PC-9 (cell line): ENCODE measurements around the gene PARM1.

Source experiments
- EZH2 ChIP-seq: fragments of 200-600 bp; sonication (generic); IDR thresholded peaks from 2 replicates; pipeline ENCODE4 v1.8.0; 2017; ENCODE audit warnings: antibody characterized with exemption, low read depth
- TF ChIP-seq, protein P1 (sequence below): fragments of 200-600 bp; sonication (generic); conservative IDR thresholded peaks from 2 replicates; pipeline ENCODE4 v1.6.1; 2017; ENCODE audit warnings: mixed run types, antibody characterized with exemption, mild to moderate bottlenecking, moderate library complexity

DNA sequence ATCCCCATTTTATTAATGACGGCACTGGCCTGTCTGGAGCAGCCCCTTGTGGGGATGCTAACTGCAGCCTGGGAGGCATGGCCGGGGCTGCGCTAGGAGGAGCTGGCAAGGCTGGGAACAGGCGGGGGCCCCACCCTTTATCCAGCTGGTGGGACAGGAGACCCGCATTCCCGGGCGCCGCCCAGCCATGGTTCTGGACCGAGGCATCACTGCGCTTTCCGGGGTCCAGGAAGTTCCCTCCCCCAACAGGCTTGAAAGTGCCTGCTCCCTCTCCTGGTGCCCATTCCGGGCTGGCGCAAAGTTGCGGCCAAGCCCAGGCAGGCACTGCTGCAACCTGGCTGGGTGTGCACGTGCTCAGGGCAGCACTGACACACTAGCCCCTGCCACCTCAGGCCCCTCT, 124.5 kb downstream of the PARM1 start:
- TF ChIP-seq, protein P1, sequence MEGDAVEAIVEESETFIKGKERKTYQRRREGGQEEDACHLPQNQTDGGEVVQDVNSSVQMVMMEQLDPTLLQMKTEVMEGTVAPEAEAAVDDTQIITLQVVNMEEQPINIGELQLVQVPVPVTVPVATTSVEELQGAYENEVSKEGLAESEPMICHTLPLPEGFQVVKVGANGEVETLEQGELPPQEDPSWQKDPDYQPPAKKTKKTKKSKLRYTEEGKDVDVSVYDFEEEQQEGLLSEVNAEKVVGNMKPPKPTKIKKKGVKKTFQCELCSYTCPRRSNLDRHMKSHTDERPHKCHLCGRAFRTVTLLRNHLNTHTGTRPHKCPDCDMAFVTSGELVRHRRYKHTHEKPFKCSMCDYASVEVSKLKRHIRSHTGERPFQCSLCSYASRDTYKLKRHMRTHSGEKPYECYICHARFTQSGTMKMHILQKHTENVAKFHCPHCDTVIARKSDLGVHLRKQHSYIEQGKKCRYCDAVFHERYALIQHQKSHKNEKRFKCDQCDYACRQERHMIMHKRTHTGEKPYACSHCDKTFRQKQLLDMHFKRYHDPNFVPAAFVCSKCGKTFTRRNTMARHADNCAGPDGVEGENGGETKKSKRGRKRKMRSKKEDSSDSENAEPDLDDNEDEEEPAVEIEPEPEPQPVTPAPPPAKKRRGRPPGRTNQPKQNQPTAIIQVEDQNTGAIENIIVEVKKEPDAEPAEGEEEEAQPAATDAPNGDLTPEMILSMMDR, result no peak
- no peak for TF ChIP-seq EZH2
